ENCODE measurements around the gene LGR6.
"Not testable (repeated sequence)": the region's sequence is repeated elsewhere in the genome, so short reads cannot be mapped to it uniquely, and the experiment has no call there.

LGR6 gene

DNA sequence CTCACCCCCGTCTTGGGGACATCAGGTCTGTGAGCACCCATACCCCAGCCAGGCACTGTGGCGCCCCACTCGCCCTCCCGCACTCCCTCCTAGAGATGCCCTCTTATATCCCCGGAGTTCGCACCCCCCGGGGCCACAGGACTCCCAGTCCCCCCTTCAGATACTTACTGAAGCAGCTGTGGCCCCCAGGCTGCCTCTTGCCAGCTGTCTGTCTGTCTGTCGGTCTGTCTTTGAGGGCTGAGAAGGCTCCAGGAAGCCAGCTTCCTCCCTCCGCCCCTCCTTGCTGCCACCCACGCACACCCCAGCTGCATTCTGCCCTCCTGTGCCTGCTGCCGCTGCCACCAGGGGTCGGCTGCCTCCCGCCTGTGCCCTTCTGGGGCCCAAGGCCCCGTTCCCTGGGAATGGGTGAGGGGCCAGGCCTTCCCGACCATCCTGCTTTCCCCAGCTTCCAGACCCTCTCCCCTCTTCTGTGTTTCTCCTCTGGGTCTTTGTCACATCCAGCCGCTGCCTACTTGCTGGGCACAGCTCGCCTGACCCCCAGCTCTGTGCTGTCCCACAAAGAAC, 33.1 kb upstream of the LGR6 start, which contains the start of gene PTPN7:
TSS of gene PTPN7 (minus strand) at position 226 of the 564 bp plus-strand sequence. CDS start 1,200 bp downstream, outside the sequence.
- no peak for DNase-seq

DNA sequence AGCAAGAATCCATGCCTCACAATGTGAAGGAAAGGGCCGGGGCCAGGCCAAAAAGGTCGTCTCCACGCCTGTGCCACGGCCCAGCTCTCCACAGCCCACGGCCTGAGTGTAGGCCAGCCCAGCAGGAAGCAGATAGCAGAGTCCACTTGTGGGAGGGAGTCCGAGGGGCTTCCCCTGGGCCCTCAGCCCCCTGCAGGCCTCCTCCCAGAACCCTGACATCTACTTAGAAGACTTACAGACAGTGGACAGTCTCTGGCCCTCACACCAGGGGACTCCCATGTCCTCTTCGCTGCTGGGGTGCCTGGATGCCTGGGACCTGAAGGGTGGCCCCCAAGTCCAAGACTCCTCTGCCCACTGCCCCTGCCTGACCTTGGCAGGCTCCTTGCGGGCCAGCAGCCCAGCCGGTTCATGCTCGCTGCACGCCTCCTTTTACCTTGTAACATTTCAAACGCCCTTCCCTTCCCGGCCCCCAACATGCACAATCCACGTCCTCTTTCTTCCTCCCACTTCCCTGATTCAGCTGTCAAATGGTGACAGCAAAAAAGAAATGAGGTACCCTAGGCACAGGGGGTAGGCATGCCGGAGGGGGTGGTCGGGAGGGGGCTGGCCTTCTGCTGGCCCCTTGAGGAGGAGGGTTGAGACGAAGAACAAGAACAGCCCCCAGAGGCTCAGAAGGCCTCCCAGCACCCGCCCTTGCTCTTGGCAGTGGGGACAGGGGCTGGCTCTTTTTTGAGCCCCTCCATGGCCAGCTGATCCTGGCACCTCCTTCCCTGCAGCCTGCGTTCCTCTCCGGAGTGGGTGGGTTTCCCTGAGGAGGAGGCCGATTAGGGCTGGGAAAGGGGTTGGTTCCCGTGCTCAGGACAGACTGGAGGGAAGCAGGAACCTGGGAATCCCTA, 32.2 kb upstream of the LGR6 start:
- DNase-seq, result no peak

DNA sequence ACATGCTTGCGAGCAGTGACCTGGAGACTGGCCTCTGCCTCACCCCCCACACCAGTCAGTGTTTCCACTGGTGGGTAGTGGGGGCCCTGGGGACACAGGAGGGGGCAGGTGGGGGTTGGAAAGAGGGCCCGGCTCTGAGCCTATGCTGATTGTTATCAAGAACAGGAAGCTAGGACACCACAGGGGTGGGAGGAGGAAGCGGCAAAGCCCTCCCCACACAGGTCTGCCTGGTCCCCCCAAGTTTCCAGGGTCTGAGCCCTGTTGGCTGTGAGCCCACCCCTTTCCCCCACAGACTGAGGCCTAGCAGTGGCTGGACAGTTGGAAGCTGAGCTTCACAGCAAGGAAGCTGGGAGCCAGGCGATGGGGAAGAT, 31.6 kb upstream of the LGR6 start:
- DNase-seq, result no peak

DNA sequence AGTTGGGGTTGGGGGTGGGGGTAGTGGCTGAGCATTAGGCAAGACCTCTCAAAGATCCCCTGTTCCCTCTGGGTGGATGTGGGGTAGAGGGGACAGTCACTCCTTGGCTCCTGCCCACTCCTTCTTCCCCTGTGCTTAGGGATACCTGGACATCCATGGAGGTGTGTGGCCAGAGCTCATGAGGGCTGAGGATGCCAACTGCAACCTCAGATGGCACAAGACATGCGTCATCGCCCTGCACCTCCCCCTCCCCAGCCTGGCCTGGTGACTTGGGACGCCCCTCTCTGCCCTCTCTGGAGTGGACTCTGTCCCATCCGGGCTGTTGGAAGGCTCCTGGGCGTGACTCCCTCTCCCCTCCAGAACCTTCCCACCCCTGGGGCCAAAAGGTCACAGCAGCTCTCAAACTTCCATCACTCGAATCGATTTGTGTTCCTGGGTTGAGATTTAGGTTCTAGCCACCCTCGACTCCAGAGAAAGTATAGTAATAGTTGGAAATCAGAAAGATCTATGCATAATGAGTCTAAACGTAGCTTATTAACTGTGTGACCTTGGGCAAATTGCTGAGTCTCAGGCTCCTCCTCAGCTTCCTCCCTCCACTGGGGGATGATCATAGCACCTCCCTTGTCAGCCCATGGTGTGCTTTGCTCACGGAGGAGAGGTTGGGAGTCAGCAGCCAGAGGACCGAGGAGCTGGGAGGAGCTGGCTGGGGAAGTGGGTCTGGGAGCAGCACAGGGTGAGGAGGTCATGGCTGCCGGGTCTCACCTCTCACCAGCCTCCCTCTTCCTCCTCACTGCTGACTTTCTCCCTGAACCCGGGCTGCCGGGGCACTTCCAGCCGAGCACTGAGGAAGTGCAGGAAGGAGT, 30.9 kb upstream of the LGR6 start:
- DNase-seq, result no peak

DNA sequence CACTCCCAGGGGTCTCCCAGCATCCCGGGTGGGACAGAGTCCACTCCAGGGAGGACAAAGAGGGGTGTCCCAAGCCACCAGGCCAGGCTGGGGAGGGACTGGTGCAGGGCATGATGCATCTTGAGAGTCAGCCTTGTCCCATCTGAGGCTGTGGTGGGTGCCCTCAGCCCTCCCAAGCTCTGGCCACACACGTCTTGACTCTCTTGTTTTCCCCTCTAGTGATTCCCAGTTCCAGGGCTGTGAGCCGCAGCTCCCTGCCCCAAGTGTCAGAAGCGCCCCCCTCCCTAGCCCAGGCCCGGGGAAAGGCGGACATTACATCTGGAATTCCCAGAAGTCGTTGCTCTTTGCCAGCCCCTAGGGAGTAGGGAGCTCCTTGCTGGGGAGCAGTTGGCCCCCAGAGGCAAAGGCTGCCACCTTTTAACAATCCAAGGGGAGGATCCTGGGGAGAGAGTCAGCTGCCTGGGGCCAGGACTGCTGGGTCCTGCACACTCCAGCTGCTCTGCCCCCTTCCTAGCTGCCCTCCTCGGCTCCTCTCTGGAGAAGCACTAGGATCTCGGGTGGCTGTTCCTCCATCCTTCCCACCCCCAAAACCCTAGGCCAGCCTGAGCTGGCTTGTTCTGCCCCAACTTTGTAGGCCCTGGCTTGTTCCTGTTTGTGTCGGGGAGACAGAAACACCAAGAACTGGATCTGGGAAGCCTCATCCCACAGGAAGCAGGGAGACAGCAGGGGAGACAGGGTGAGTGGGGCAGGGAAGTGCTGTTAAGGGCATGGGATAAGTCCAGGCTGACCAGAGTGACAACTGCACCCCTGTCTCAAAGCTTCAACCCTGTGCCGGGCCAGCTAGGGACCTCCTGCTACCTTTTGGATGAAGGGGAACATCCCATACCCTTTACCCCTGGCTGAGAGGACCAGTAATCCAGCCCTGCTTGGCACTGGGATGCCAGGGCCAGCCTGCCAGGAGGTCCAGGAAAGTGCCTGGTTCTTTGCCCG, 30.0 kb upstream of the LGR6 start:
- DNase-seq, result no peak

DNA sequence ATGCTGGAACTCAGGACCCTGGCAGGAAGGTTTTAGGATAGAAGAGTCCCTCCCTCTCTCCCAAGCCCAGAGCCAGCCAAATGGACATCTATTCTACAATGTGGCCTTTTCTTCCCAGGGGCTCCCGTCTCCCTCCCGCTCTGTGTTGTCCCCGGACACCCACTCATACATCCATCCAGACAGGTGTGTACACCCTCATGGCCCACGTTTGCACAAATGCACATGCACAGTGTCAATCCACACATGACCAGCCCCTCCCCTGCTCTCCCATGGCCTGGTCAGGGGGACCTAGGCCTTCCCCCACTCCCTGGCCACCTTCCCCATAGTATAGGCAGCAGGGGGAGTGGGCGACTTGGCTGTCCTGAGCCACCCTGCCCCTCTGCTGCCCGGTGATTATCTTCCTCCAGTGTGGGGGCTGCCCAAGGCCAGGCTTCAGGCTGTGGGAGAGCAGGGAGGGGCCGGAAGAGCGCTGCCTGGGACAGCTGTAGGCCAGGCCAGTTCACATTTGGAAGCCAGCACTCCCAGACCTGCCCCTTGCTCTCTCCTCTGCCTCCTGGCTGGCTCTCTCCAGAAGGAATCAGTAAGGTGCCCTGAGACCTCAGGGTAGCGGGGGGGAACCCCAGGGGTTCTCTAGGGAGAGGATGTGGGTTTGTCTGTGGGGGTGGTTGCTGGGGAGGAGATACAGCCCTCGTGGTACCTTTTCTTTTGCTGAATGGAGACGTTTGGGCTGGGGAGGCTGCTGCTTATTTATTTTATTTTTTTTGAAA, 29.1 kb upstream of the LGR6 start:
- no peak for DNase-seq

DNA sequence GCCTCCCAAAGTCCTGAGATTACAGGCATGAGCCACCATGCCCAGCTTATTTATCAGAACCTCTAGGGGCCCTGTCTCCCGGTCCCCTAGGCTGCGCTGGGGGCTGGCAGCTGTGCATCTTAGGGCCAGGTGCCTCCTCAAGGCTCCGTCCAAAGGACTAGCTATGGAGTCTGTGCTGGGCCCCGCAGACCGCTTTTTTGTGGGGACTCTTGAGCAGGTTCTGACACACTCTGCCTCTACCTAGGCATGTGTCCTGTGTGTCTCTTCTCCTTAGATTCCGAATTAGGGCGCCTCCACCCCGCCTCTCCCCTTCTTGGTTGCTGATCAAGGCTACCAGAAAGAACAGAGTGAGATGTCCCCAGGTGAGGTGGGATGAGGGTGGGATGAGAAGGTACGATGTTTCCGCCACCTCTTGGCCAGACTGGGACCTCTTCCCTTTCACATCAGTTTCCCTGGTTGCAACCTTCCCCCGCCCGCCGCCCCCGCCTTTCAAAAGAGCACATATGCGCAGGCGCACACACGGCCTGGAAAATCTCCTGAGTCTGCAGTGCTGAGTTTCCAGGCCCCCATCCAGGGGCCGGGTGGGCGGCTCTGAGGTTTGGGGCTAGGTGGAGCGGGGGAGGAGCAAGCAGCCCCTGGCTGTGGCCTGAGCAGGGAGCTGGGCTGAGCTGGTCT, 28.2 kb upstream of the LGR6 start:
- DNase-seq, result no peak

DNA sequence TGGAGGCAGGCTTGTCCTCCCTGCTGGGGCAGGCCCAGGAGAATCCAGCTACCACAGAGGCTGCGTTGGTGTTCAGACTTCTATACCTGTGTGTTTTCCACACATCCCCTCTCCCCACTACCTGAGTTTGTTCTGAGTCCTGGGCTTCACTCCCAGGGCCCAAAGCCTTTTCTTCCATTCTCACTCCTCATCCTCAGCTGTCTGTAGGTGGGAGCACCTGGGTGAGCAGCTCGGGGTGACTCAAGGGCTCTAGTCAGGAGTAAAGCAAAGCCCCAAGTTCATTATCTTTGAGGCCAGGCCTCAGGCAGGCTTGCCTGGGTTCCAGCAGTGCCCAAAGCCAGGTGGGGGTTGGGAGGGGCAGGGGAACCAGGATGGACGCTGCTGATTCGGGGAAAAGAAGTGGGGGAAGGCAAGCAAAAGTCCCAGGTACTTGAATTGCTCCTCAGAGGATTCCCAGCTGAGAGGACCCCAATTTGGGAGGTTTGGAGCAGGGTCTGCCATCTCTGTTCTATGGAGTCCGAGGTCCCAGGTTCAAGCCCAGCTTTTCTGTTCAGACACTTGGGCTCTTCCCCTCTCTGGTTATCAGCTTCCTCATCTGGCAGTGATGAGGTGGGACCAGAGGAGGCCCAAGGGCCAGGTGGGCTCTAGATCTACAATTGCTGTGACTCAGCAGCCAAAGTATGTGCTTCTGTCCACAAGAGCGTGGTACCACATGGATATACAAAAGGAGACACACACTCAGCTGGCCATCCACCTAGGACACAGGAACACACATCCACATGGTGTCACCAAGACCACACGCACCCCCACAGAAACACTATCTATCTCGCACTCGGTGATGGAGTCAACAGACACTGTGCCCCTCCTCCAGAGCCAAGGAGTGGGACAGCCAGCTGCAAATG, 27.4 kb upstream of the LGR6 start:
- DNase-seq, result no peak

DNA sequence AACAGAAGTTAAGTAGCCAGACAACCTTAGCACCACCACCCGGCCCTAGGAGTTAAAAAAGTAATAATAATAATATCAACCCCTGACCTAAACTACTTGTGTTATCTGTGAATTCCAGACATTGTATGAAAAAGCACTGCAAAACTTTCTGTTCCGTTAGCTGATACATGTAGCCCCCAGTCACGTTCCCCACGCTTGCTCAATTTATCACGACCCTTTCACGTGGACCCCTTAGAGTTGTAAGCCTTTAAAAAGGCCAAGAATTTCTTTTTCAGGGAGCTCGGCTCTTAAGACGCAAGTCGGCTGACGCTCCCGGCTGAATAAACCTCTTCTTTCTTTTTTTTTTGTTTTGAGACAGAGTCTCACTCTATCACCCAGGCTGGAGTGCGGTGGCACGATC, 26.5 kb upstream of the LGR6 start:
- DNase-seq, result not testable (repeated sequence)

DNA sequence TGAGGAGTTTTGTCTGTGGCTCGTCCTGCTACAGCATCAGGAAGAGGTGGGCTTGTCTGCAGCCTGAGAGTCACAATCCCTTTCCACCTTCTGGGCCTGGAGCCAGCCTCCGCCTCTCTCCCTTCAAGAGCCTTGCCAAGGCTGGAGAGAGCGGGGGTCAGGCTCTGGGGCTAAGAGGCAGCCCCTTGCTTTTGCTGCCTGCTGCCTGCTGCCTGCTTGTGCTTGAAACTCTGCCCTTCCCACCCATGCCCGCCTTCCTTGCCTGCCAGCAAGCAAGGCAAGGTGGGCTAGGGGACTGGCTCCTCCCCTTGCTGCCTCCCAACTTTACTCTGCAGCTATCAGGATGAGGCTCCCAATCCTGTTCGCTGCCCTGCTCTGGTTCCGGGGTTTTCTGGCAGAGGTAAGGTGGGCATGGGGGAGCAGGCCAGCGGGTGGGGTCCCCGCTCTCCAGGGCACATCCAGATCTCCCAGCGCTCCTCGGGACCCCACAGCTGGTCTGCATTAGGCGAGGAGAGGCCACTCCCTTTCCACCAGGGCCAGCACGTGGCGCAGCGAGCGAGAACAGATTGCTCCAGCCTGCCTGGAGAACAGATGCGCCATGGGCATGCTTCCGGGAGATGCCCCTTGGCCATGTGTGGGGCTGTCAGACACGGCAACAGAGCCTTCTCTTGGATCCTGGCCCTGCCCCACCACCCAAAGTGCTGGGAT, 25.7 kb upstream of the LGR6 start:
- peak; percentile 74 to 89 for DNase-seq

DNA sequence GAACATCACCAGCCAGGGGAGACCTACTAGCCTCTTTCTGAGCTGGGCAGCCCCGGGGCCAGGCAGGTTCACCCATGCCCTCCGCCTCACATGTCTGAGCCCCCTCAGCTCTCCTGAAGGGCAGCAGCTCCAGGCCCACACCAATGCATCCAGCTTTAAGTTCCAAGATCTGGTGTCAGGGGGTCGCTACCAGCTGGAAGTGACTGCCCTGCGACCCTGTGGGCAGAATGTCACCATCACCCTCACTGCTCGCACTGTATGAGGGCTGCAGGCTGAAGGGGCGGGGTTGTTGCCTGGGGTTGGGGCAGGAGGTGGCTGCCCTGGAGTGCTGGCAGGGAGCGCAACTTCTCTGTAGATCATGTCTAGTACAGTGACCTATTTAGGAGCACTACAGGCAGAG, 24.7 kb upstream of the LGR6 start:
- DNase-seq, result no peak

DNA sequence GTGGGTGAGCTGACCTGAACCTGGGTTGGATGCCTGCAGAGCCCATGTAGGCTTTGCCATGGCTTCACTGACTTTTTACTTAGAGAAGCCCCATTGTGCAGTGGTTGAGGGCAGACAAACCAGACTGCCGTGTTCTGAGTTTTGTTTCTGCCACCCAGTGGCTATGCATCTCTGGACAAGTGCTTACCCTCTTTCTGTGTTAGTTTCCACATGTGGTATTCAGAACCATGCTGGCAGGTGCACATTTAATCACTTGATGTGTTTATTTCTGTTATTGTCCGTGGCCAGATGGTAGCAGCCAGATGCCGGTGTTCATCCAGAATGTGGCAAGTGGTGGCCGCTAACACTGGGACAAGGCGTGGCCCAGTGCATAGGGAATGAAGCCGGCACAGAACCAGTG, 22.9 kb upstream of the LGR6 start:
- DNase-seq, result peak; percentile 80 to 91

DNA sequence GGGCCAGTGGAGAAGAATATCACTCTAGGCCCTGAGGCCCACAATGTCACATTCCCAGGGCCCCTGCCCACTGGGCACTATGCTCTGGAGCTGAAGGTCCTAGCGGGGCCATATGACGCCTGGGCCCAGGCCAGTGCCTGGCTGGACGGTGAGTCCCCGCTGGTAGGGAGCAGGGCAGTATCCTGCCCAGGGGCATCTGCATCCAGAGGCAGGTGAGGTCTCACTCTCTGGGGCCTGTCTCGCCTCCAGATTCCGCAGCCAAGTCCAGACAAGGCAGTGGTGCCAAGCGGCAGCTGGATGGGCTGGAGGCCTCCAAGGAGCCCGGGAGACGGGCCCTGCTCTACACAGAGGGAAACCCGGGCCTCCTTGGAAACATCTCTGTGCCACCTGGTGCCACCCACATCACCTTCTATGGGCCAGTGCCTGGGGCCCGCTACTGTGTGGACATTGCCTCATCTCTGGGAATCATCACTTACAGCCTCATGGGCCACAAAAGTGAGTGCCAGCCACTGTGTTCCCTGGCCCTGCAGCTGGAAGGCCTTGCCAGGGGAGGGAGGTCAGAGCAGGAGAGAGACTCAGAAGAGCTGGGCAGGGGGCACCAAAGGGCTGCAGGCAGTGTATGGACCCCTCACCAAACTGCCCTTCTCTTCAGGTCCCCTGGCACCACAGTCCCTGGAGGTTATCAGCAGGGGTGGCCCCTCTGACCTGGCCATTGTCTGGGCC, 22.1 kb upstream of the LGR6 start:
- DNase-seq, result no peak

DNA sequence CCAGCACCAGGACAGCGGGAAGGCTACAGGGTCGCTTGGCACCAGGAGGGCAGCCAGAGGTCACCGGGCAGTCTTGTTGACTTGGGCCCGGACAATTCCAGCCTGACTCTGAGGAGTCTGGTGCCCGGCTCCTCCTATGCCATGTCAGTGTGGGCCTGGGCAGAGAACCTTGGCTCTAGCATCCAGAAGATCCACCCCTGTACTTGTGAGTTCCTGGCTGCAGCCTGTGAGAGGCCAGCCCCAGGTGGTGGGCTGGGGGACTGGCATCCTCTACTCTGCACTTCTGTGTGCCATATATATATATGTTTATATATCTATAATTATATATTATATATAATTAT, 21.6 kb upstream of the LGR6 start:
- no peak for DNase-seq

DNA sequence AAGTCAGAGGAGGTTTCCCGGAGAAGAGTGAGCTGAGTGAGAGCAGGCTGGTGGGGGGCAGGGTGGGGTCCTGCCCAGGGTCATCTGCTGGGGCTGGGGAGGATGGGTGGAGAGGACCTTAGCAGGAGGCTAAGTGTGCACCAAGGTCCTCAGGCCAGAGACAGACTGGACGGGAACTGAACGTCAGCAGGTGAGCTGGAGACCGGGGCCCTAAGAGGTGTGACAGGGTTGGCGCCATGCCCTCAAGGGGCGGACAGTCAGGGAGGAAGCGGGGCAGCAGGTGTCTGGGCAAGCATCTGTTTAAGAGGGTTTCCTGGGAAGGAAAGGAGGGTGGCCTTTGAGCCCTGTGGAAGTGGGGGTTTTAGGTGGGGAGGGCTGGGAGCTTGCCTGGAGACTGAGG, 19.6 kb upstream of the LGR6 start:
- no peak for DNase-seq

DNA sequence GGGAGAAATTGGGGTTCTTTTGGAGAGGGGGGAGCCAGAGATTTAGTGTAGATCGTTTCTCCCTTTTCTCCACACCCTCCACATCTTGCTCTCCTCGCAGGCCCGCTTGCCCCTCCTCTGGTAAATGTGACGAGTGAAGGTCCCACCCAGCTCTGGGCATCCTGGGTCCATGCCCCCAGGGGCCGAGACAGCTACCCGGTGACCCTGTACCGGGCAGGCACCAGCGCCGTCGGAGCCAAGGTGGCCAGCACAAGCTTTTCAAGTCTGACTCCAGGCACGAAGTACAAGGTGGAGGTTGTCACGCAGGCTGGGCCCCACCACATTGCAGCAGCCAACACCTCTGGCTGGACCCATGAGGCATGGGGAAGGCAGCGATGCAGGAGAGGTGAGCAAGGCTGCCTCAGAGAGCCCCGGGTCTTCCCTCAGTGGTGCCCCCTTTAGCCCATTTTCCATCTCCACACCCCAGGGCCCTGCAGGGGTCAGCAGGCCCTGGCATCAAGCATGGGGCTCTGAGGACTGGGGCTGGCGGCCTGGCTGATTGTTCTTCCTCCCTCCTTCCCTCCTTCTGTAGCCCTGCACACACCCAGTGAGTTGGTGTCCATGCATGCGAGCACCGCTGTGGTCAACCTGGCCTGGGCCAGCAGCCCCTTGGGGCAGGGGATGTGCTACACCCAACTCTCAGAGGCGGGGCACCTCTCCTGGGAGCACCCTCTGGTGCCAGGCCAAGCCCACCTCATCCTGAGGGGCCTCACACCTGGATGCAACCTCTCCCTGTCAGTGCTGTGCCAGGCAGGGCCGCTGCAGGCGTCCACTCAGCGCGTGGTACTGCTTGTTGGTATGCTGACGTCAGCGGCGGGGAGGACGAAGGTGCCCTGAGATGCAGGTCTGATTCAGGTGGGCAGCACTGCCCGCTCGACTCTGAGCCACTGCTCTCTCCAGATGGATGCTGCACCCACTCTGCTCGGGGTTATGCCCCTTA, 16.4 kb upstream of the LGR6 start:
- DNase-seq, result no peak
